Fibroblast of lung (primary cell): ENCODE results near the gene HAUS8. TPM values are rescaled to one million over a fixed set of nuclear protein-coding genes. Genes with fewer than 3 reads are reported as not detected.

Source experiments
- DNase-seq, 2 donors: peaks; one replicate each; pipeline versions ENCODE4 v3.0.0 to v3.0.0-alpha.2; 2010; ENCODE audit warnings: low read depth in 2 of 2
- H2AFZ ChIP-seq: 2 replicates; pipeline ENCODE4 v1.5.1; 2012; ENCODE audit warnings: low read length, control low read depth, inconsistent platforms
- H3K27ac ChIP-seq: 2 replicates; pipeline ENCODE4 v1.5.1; 2011; ENCODE audit warnings: low read length, control low read depth; ENCODE audit not compliant: insufficient read depth
- H3K27me3 ChIP-seq: 2 replicates; pipeline ENCODE4 v1.5.1; 2011; ENCODE audit warnings: mild to moderate bottlenecking, low read length; ENCODE audit not compliant: control insufficient read depth, insufficient read depth
- H3K36me3 ChIP-seq: 2 replicates; pipeline ENCODE4 v1.5.1; 2011; ENCODE audit warnings: low read length; ENCODE audit not compliant: control insufficient read depth, insufficient read depth
- H3K4me1 ChIP-seq: 2 replicates; pipeline ENCODE4 v1.5.1; 2011; ENCODE audit warnings: low read length; ENCODE audit not compliant: control insufficient read depth, insufficient read depth; ENCODE audit errors: extremely low read depth
- H3K4me2 ChIP-seq: 2 replicates; pipeline ENCODE4 v1.5.1; 2011; ENCODE audit warnings: low read length, control low read depth; ENCODE audit not compliant: insufficient read depth; ENCODE audit errors: extremely low read depth
- H3K4me3 ChIP-seq, 4 experiments: fragments of 200-600 bp in 1 of 4; sonication (generic) in 1 of 4; replicated peaks in 1 of 4; 2 replicates each; pipeline ENCODE4 v1.5.1; 2011 to 2016; ENCODE audit warnings: low read length in 4 of 4, low read depth in 3 of 4, mild to moderate bottlenecking in 3 of 4, control low read depth in 2 of 4, inconsistent platforms in 1 of 4, mixed read lengths in 1 of 4; ENCODE audit not compliant: insufficient read depth in 1 of 4; ENCODE audit errors: control extremely low read depth in 1 of 4
- H3K79me2 ChIP-seq: 2 replicates; pipeline ENCODE4 v1.5.1; 2012; ENCODE audit warnings: mild to moderate bottlenecking, low read length, inconsistent platforms; ENCODE audit not compliant: control insufficient read depth, insufficient read depth
- H3K9ac ChIP-seq: 2 replicates; pipeline ENCODE4 v1.5.1; 2011; ENCODE audit warnings: mild to moderate bottlenecking, low read length, control low read depth; ENCODE audit not compliant: insufficient read depth
- H3K9me3 ChIP-seq: 2 replicates; pipeline ENCODE4 v1.5.1; 2012; ENCODE audit warnings: low read depth, low read length; ENCODE audit not compliant: control insufficient read depth, insufficient read depth
- H4K20me1 ChIP-seq: 2 replicates; pipeline ENCODE4 v1.5.1; 2011; ENCODE audit warnings: low read length; ENCODE audit not compliant: control insufficient read depth, insufficient read depth; ENCODE audit errors: extremely low read depth
- CTCF ChIP-seq, 2 donors: IDR thresholded peaks in 1 of 2; conservative IDR thresholded peaks in 1 of 2; 1 replicate in 1 of 2; 2 replicates in 1 of 2; pipeline ENCODE4 v1.5.1; 2011 to 2012; ENCODE audit warnings: low read length in 2 of 2, control low read depth in 1 of 2, inconsistent platforms in 1 of 2, low read depth in 1 of 2, mild to moderate bottlenecking in 1 of 2
- EZH2 ChIP-seq: IDR thresholded peaks from 2 replicates; pipeline ENCODE4 v1.5.1; 2012; ENCODE audit warnings: low read length, control low read depth, mild to moderate bottlenecking; ENCODE audit errors: missing control alignments
- polyA plus RNA-seq, 2 donors: library from polyadenylated mRNA; depleted of rRNA in 1 of 2; stranded (reverse) in 1 of 2; unstranded in 1 of 2; fragments of >200 nt; gene quantifications; 2 replicates each; pipeline ENCODE4 v1.2.1, GENCODE V29; 2011 to 2012; ENCODE audit warnings: missing spikeins in 1 of 2
- total RNA-seq: library from RNA; depleted of rRNA; stranded (reverse); fragments of >200 nt; gene quantifications from 2 replicates; pipeline ENCODE4 v1.2.1, GENCODE V29; 2014

Gene HAUS8
- total and polyA plus RNA-seq, 2 donors (not counting 1 experiment from before 2014, with no cell fraction given), result 2.0 to 6.7 TPM

- H3K4me2 ChIP-seq, result no peak overlapping the region
- TF ChIP-seq CTCF (conservative IDR thresholded peaks at IDR 0.05 in 1 of 2, IDR thresholded peaks at IDR 0.05 in 1 of 2; ENCODE audit: low read depth in 1 of 2, low read length in 2 of 2) (no peak), EZH2 (no peak)
- H3K27ac ChIP-seq, result no peak overlapping the region
- no peaks in the 10 kb centered on the region for H3K36me3 ChIP-seq
- peaks cover 3% of the 10 kb centered on the region for H3K4me1 ChIP-seq
- DNase-seq, result no peak
- no peak overlapping the region for H2AFZ ChIP-seq
- no peak overlapping the region for H3K9ac ChIP-seq
- no peaks in the 10 kb centered on the region for H4K20me1 ChIP-seq
- peaks cover 24% of the 10 kb centered on the region for H3K79me2 ChIP-seq
- no peaks in the 10 kb centered on the region for H3K9me3 ChIP-seq
- H3K4me3 ChIP-seq, result no peak overlapping the region
- no peaks in the 10 kb centered on the region for H3K27me3 ChIP-seq
Measured at GRCh38 chr19:17069193-17069592, 6.1 kb downstream of the HAUS8 start.

DNA sequence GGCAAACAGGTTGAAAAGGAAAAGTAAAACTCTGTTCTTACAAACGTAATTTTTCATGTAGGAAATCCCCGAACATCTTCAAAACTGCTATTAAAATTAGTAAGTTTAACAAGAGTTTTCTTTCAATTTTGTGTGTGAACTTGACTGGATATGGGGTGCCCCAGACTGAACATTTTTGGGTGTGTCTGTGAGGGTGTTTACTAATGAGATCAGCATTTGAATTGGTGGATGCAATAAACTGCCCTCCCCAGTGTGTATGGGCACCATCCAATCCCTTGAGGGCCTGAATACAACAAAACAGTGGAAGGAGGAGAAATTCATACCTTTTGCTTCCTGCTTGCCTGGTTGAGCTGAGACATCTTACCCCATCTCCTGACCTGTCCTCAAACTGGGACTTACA is 11.8 kb downstream of the HAUS8 start:
- DNase-seq, result no peak
- H2AFZ ChIP-seq, result no peak overlapping the region
- no peak overlapping the region for H3K4me3 ChIP-seq
- H3K27me3 ChIP-seq, result no peaks in the 10 kb centered on the region
- no peaks in the 10 kb centered on the region for H4K20me1 ChIP-seq
- H3K4me1 ChIP-seq, result no peaks in the 10 kb centered on the region
- no peaks in the 10 kb centered on the region for H3K36me3 ChIP-seq
- TF ChIP-seq EZH2, result no peak
- TF ChIP-seq CTCF (conservative IDR thresholded peaks at IDR 0.05 in 1 of 2, IDR thresholded peaks at IDR 0.05 in 1 of 2; ENCODE audit: low read depth in 1 of 2, low read length in 2 of 2), result no peak
- H3K9me3 ChIP-seq, result no peaks in the 10 kb centered on the region
- H3K4me2 ChIP-seq, result no peak overlapping the region
- no peak overlapping the region for H3K27ac ChIP-seq
- H3K79me2 ChIP-seq, result peaks cover 22% of the 10 kb centered on the region
- no peak overlapping the region for H3K9ac ChIP-seq

GRCh38 chr19:17061691-17062090 is 13.6 kb downstream of the HAUS8 start:
- H3K9ac ChIP-seq, result no peak overlapping the region
- TF ChIP-seq EZH2, result no peak
- TF ChIP-seq CTCF (conservative IDR thresholded peaks at IDR 0.05 in 1 of 2, IDR thresholded peaks at IDR 0.05 in 1 of 2; ENCODE audit: low read depth in 1 of 2, low read length in 2 of 2), result no peak
- DNase-seq, result no peak
- no peaks in the 10 kb centered on the region for H3K4me1 ChIP-seq
- H3K27me3 ChIP-seq, result no peaks in the 10 kb centered on the region
- peaks cover 22% of the 10 kb centered on the region for H3K79me2 ChIP-seq
- H3K27ac ChIP-seq, result no peak overlapping the region
- H3K36me3 ChIP-seq, result peaks cover 2% of the 10 kb centered on the region
- H3K4me2 ChIP-seq, result no peak overlapping the region
- no peak overlapping the region for H2AFZ ChIP-seq
- no peak overlapping the region for H3K4me3 ChIP-seq
- H4K20me1 ChIP-seq, result no peaks in the 10 kb centered on the region
- H3K9me3 ChIP-seq, result no peaks in the 10 kb centered on the region
